ENCODE measurements around the gene OR52E6.

Gene OR52E6

GRCh38 chr11:5837695-5838094, 4.0 kb downstream of the OR52E6 start:
- no peaks in the 10 kb centered on the region for H3K27me3 ChIP-seq (ENCODE audit: insufficient read depth, low read length)
- no peaks in the 10 kb centered on the region for H3K9me3 ChIP-seq (ENCODE audit: insufficient read depth, low read depth, low read length)
- no peaks in the 10 kb centered on the region for H3K36me3 ChIP-seq (ENCODE audit: insufficient read depth, low read depth, low read length)
- no peak overlapping the region for H3K4me3 ChIP-seq (ENCODE audit: low read length)
- H3K27ac ChIP-seq (ENCODE audit: low read length), result no peak overlapping the region
- no peak overlapping the region for H3K9ac ChIP-seq (ENCODE audit: low read depth, low read length)
- no peaks in the 10 kb centered on the region for H3K4me1 ChIP-seq (ENCODE audit: insufficient read depth, low read length)

- no peaks in the 10 kb centered on the region for H3K27me3 ChIP-seq (ENCODE audit: insufficient read depth, low read length)
Measured at GRCh38 chr11:5833446-5833845, 8.3 kb downstream of the OR52E6 start.

GRCh38 chr11:5831196-5831829, 10.4 kb downstream of the OR52E6 start:
- no peak overlapping the region for H3K4me3 ChIP-seq (ENCODE audit: low read length)
- no peaks in the 10 kb centered on the region for H3K4me1 ChIP-seq (ENCODE audit: insufficient read depth, low read length)
- H3K27me3 ChIP-seq (ENCODE audit: insufficient read depth, low read length), result no peaks in the 10 kb centered on the region
- no peaks in the 10 kb centered on the region; the same call in 1 of the 2 replicates for H3K9me3 ChIP-seq (ENCODE audit: insufficient read depth, low read depth, low read length)
- no peak overlapping the region for H3K9ac ChIP-seq (ENCODE audit: low read depth, low read length)
- no peak overlapping the region for H3K27ac ChIP-seq (ENCODE audit: low read length)
- H3K36me3 ChIP-seq (ENCODE audit: insufficient read depth, low read depth, low read length), result no peaks in the 10 kb centered on the region

More at GRCh38 chr11:5833446-5833845, 8.3 kb downstream of the OR52E6 start:
- H3K9me3 ChIP-seq (ENCODE audit: insufficient read depth, low read depth, low read length), result no peaks in the 10 kb centered on the region
- H3K36me3 ChIP-seq (ENCODE audit: insufficient read depth, low read depth, low read length), result no peaks in the 10 kb centered on the region
- no peak overlapping the region for H3K4me3 ChIP-seq (ENCODE audit: low read length)
- no peak overlapping the region for H3K27ac ChIP-seq (ENCODE audit: low read length)
- no peaks in the 10 kb centered on the region for H3K4me1 ChIP-seq (ENCODE audit: insufficient read depth, low read length)
- H3K9ac ChIP-seq (ENCODE audit: low read depth, low read length), result no peak overlapping the region

- Histone ChIP-seq H3K9ac (ENCODE audit: low read depth, low read length) (no peak overlapping the region), H3K27me3 (ENCODE audit: insufficient read depth, low read length) (no peaks in the 10 kb centered on the region), H3K27ac (ENCODE audit: low read length) (no peak overlapping the region), H3K9me3 (ENCODE audit: insufficient read depth, low read depth, low read length) (no peaks in the 10 kb centered on the region), H3K4me3 (ENCODE audit: low read length) (no peak overlapping the region), H3K36me3 (ENCODE audit: insufficient read depth, low read depth, low read length) (no peaks in the 10 kb centered on the region), H3K4me1 (ENCODE audit: insufficient read depth, low read length) (no peaks in the 10 kb centered on the region)
Measured at GRCh38 chr11:5818245-5818886, 23.3 kb downstream of the OR52E6 start.

- Histone ChIP-seq H3K36me3 (ENCODE audit: insufficient read depth, low read depth, low read length) (no peaks in the 10 kb centered on the region), H3K27ac (ENCODE audit: low read length) (no peak overlapping the region), H3K4me3 (ENCODE audit: low read length) (no peak overlapping the region), H3K27me3 (ENCODE audit: insufficient read depth, low read length) (no peaks in the 10 kb centered on the region), H3K9ac (ENCODE audit: low read depth, low read length) (no peak overlapping the region), H3K4me1 (ENCODE audit: insufficient read depth, low read length) (no peaks in the 10 kb centered on the region), H3K9me3 (ENCODE audit: insufficient read depth, low read depth, low read length) (no peaks in the 10 kb centered on the region)
Measured at GRCh38 chr11:5815534-5815933, 26.2 kb downstream of the OR52E6 start.

- no peaks in the 10 kb centered on the region for H3K9me3 ChIP-seq (ENCODE audit: insufficient read depth, low read depth, low read length)
- H3K4me1 ChIP-seq (ENCODE audit: insufficient read depth, low read length), result no peaks in the 10 kb centered on the region
- H3K4me3 ChIP-seq (ENCODE audit: low read length), result no peak overlapping the region
- no peak overlapping the region for H3K9ac ChIP-seq (ENCODE audit: low read depth, low read length)
- H3K27me3 ChIP-seq (ENCODE audit: insufficient read depth, low read length), result no peaks in the 10 kb centered on the region
- H3K36me3 ChIP-seq (ENCODE audit: insufficient read depth, low read depth, low read length), result no peaks in the 10 kb centered on the region
- no peak overlapping the region for H3K27ac ChIP-seq (ENCODE audit: low read length)
Measured at GRCh38 chr11:5809905-5810795, 31.5 kb downstream of the OR52E6 start.

- peaks cover 4% of the 10 kb centered on the region; the same call in 1 of the 2 replicates for H3K9me3 ChIP-seq (ENCODE audit: insufficient read depth, low read depth, low read length)
- H3K4me3 ChIP-seq (ENCODE audit: low read length), result peak overlapping the region; percentile 58; the same call in 1 of the 2 replicates
- no peak overlapping the region; the same call in 1 of the 2 replicates for H3K9ac ChIP-seq (ENCODE audit: low read depth, low read length)
- no peak overlapping the region for H3K27ac ChIP-seq (ENCODE audit: low read length)
- no peaks in the 10 kb centered on the region for H3K4me1 ChIP-seq (ENCODE audit: insufficient read depth, low read length)
- no peaks in the 10 kb centered on the region for H3K27me3 ChIP-seq (ENCODE audit: insufficient read depth, low read length)
- no peaks in the 10 kb centered on the region for H3K36me3 ChIP-seq (ENCODE audit: insufficient read depth, low read depth, low read length)
Measured at GRCh38 chr11:5809122-5809519, 32.6 kb downstream of the OR52E6 start.

GRCh38 chr11:5808500-5809121, 33.1 kb downstream of the OR52E6 start, which contains the start of gene OR52N2:
Gene OR52N2, plus strand, starts transcription at chr11:5808924. Its CDS starts 11,412 bp downstream, at chr11:5820336.
- Histone ChIP-seq H3K4me3 (ENCODE audit: low read length) (peak within 1 kb of the TSS; percentile 58; the same call in 1 of the 2 replicates), H3K27ac (ENCODE audit: low read length) (no peak within 1 kb of the TSS), H3K36me3 (ENCODE audit: insufficient read depth, low read depth, low read length) (no peaks in the 10 kb centered on the region), H3K4me1 (ENCODE audit: insufficient read depth, low read length) (no peaks in the 10 kb centered on the region), H3K27me3 (ENCODE audit: insufficient read depth, low read length) (no peaks in the 10 kb centered on the region), H3K9ac (ENCODE audit: low read depth, low read length) (no peak within 1 kb of the TSS; the same call in 1 of the 2 replicates), H3K9me3 (ENCODE audit: insufficient read depth, low read depth, low read length) (peaks cover 9% of the 10 kb centered on the region; the same call in 1 of the 2 replicates)

GRCh38 chr11:5807580-5807979, 34.1 kb downstream of the OR52E6 start:
- Histone ChIP-seq H3K9ac (ENCODE audit: low read depth, low read length) (no peak overlapping the region), H3K4me3 (ENCODE audit: low read length) (no peak overlapping the region), H3K36me3 (ENCODE audit: insufficient read depth, low read depth, low read length) (no peaks in the 10 kb centered on the region), H3K4me1 (ENCODE audit: insufficient read depth, low read length) (no peaks in the 10 kb centered on the region), H3K27ac (ENCODE audit: low read length) (no peak overlapping the region), H3K9me3 (ENCODE audit: insufficient read depth, low read depth, low read length) (peaks cover 9% of the 10 kb centered on the region; the same call in 1 of the 2 replicates), H3K27me3 (ENCODE audit: insufficient read depth, low read length) (no peaks in the 10 kb centered on the region)

- no peaks in the 10 kb centered on the region for H3K36me3 ChIP-seq (ENCODE audit: insufficient read depth, low read depth, low read length)
- H3K4me3 ChIP-seq (ENCODE audit: low read length), result no peak overlapping the region
- H3K27me3 ChIP-seq (ENCODE audit: insufficient read depth, low read length), result no peaks in the 10 kb centered on the region
Measured at GRCh38 chr11:5803982-5804381, 37.7 kb downstream of the OR52E6 start.

GRCh38 chr11:5796541-5796940, 45.2 kb downstream of the OR52E6 start:
- no peaks in the 10 kb centered on the region for H3K4me1 ChIP-seq (ENCODE audit: insufficient read depth, low read length)
- H3K4me3 ChIP-seq (ENCODE audit: low read length), result no peak overlapping the region
- no peaks in the 10 kb centered on the region for H3K36me3 ChIP-seq (ENCODE audit: insufficient read depth, low read depth, low read length)
- H3K9me3 ChIP-seq (ENCODE audit: insufficient read depth, low read depth, low read length), result no peaks in the 10 kb centered on the region
- H3K9ac ChIP-seq (ENCODE audit: low read depth, low read length), result no peak overlapping the region
- no peaks in the 10 kb centered on the region for H3K27me3 ChIP-seq (ENCODE audit: insufficient read depth, low read length)
- H3K27ac ChIP-seq (ENCODE audit: low read length), result no peak overlapping the region

More at GRCh38 chr11:5803982-5804381, 37.7 kb downstream of the OR52E6 start:
- H3K4me1 ChIP-seq (ENCODE audit: insufficient read depth, low read length), result no peaks in the 10 kb centered on the region
- peaks cover 9% of the 10 kb centered on the region; the same call in 1 of the 2 replicates for H3K9me3 ChIP-seq (ENCODE audit: insufficient read depth, low read depth, low read length)
- H3K27ac ChIP-seq (ENCODE audit: low read length), result no peak overlapping the region
- no peak overlapping the region for H3K9ac ChIP-seq (ENCODE audit: low read depth, low read length)
